WTC11 (cell line): Measurements from ENCODE around the gene WBP1L. TPM values are rescaled to one million over a fixed set of nuclear protein-coding genes. Genes with fewer than 3 reads are reported as not detected.

Experiments
- ATAC-seq: fragments of 200-7000 bp; cut with Tn5 transposase; 2 replicates; pipeline ENCODE4 v1.10.0; 2021; ENCODE audit warnings: mild to moderate bottlenecking, moderate library complexity
- CTCF ChIA-PET: fragments of 300-600 bp; sonication (Branson Sonifier 250); formaldehyde crosslinking; loops from one replicate; lab custom pipeline; 2021; ENCODE audit warnings: antibody characterized with exemption; lab: Charles Lee
- POLR2A ChIA-PET: fragments of 350-600 bp; sonication (Branson Sonifier 250); formaldehyde crosslinking; loops from one replicate; lab custom pipeline; 2021; ENCODE audit warnings: antibody characterized with exemption; lab: Charles Lee
- DNase-seq: peaks from one replicate; pipeline ENCODE4 v3.0.0; 2021; ENCODE audit warnings: low spot score
- H3K27ac Mint-ChIP-seq: 2 replicates; pipeline ENCODE4 v1.8.0; 2021; ENCODE audit warnings: mixed read lengths
- H3K27me3 Mint-ChIP-seq: 2 replicates; pipeline ENCODE4 v1.8.0; 2021; ENCODE audit warnings: low read depth, mild to moderate bottlenecking, moderate library complexity, mixed read lengths
- H3K36me3 Mint-ChIP-seq: 2 replicates; pipeline ENCODE4 v1.8.0; 2021; ENCODE audit warnings: mixed read lengths
- H3K4me1 Mint-ChIP-seq: 2 replicates; pipeline ENCODE4 v1.8.0; 2022; ENCODE audit warnings: mixed read lengths
- H3K4me3 Mint-ChIP-seq: 2 replicates; pipeline ENCODE4 v1.8.0; 2021; ENCODE audit warnings: mild to moderate bottlenecking, moderate library complexity, mixed read lengths
- H3K9me3 Mint-ChIP-seq: 2 replicates; pipeline ENCODE4 v1.8.0; 2021; ENCODE audit warnings: mixed read lengths
- ARID4B ChIP-seq: sonication (generic); formaldehyde crosslinking; IDR thresholded peaks from 2 replicates; pipeline ENCODE4 v1.8.0; 2023; ENCODE audit warnings: missing genetic modification reagents, mild to moderate bottlenecking, borderline replicate concordance
- CDX4 ChIP-seq: fragments of 250-450 bp; sonication (Bioruptor Pico); IDR thresholded peaks from 2 replicates; pipeline ENCODE4 v1.9.0; 2021; ENCODE audit warnings: moderate library complexity, mild to moderate bottlenecking, inconsistent platforms, borderline replicate concordance
- E2F1 ChIP-seq: sonication (generic); formaldehyde crosslinking; IDR thresholded peaks from 2 replicates; pipeline ENCODE4 v1.8.0; 2022; ENCODE audit warnings: mild to moderate bottlenecking, missing genetic modification reagents
- ELF4 ChIP-seq: sonication (generic); formaldehyde crosslinking; IDR thresholded peaks from 2 replicates; pipeline ENCODE4 v1.8.1; 2022; ENCODE audit warnings: low read depth, mild to moderate bottlenecking, moderate library complexity, missing genetic modification reagents
- EMX1 ChIP-seq: fragments of 250-450 bp; sonication (Bioruptor Pico); IDR thresholded peaks from 2 replicates; pipeline ENCODE4 v1.8.0; 2021; ENCODE audit warnings: mild to moderate bottlenecking
- ESRRA ChIP-seq: sonication (generic); formaldehyde crosslinking; IDR thresholded peaks from 2 replicates; pipeline ENCODE4 v1.8.1; 2022; ENCODE audit warnings: mild to moderate bottlenecking, missing genetic modification reagents, borderline replicate concordance
- IRF1 ChIP-seq: sonication (generic); formaldehyde crosslinking; IDR thresholded peaks from 2 replicates; pipeline ENCODE4 v1.8.0; 2023; ENCODE audit warnings: missing genetic modification reagents
- JAZF1 ChIP-seq: fragments of 250-450 bp; sonication (Bioruptor Pico); IDR thresholded peaks from 2 replicates; pipeline ENCODE4 v1.9.0; 2021; ENCODE audit warnings: moderate library complexity, mild to moderate bottlenecking, inconsistent platforms
- MAX ChIP-seq: sonication (generic); formaldehyde crosslinking; IDR thresholded peaks from 2 replicates; pipeline ENCODE4 v1.8.0; 2022; ENCODE audit warnings: mild to moderate bottlenecking, missing genetic modification reagents
- NR2C2 ChIP-seq: sonication (generic); formaldehyde crosslinking; IDR thresholded peaks from 2 replicates; pipeline ENCODE4 v1.8.0; 2022; ENCODE audit warnings: mild to moderate bottlenecking, missing genetic modification reagents
- OVOL2 ChIP-seq: fragments of 250-450 bp; sonication (Bioruptor Pico); IDR thresholded peaks from 2 replicates; pipeline ENCODE4 v1.9.0; 2021; ENCODE audit warnings: mild to moderate bottlenecking, borderline replicate concordance
- PREB ChIP-seq: sonication (generic); formaldehyde crosslinking; IDR thresholded peaks from 2 replicates; pipeline ENCODE4 v1.8.1; 2022; ENCODE audit warnings: mild to moderate bottlenecking, missing genetic modification reagents, moderate library complexity, borderline replicate concordance
- PRRX2 ChIP-seq: fragments of 250-450 bp; sonication (Bioruptor Pico); IDR thresholded peaks from 2 replicates; pipeline ENCODE4 v1.8.0; 2021; ENCODE audit warnings: mild to moderate bottlenecking
- STAT6 ChIP-seq: sonication (generic); formaldehyde crosslinking; conservative IDR thresholded peaks from 2 replicates; pipeline ENCODE4 v1.8.1; 2023; ENCODE audit warnings: mild to moderate bottlenecking, low read depth, missing genetic modification reagents, moderate library complexity
- USF2 ChIP-seq: sonication (generic); formaldehyde crosslinking; IDR thresholded peaks from 2 replicates; pipeline ENCODE4 v1.8.1; 2023; ENCODE audit warnings: mild to moderate bottlenecking, missing genetic modification reagents, moderate library complexity
- ZMAT4 ChIP-seq: fragments of 250-450 bp; sonication (Bioruptor Pico); IDR thresholded peaks from 2 replicates; pipeline ENCODE4 v1.9.0; 2021; ENCODE audit warnings: mild to moderate bottlenecking
- ZNF138 ChIP-seq: sonication (generic); formaldehyde crosslinking; conservative IDR thresholded peaks from 2 replicates; pipeline ENCODE4 v1.8.1; 2022; ENCODE audit warnings: mild to moderate bottlenecking, moderate library complexity, missing genetic modification reagents
- ZNF232 ChIP-seq: sonication (generic); formaldehyde crosslinking; IDR thresholded peaks from 2 replicates; pipeline ENCODE4 v1.8.0; 2022; ENCODE audit warnings: mild to moderate bottlenecking, missing genetic modification reagents
- ZNF263 ChIP-seq: sonication (generic); formaldehyde crosslinking; IDR thresholded peaks from 2 replicates; pipeline ENCODE4 v1.8.1; 2022; ENCODE audit warnings: low read depth, mild to moderate bottlenecking, moderate library complexity, missing genetic modification reagents
- ZNF423 ChIP-seq: fragments of 250-450 bp; sonication (Bioruptor Pico); IDR thresholded peaks from 2 replicates; pipeline ENCODE4 v2.1.2; 2022; ENCODE audit warnings: mild to moderate bottlenecking, moderate library complexity
- ZNF512 ChIP-seq: sonication (generic); formaldehyde crosslinking; IDR thresholded peaks from 2 replicates; pipeline ENCODE4 v1.8.1; 2022; ENCODE audit warnings: missing genetic modification reagents, borderline replicate concordance
- total RNA-seq: library from RNA; stranded (reverse); gene quantifications from 3 replicates; pipeline ENCODE4 v1.2.3, GENCODE V29; 2021

Gene WBP1L
- total RNA-seq, 1 experiment from 2014 or later, result 26.8 TPM

GRCh38 chr10:102832248-102832647 lies 88.5 kb downstream of the WBP1L start (continued):
- TF ChIP-seq PREB (CRISPR knock-in tag), result no peak
- no peak for TF ChIP-seq E2F1 (CRISPR knock-in tag)
- TF ChIP-seq ESRRA (CRISPR knock-in tag), result no peak
- TF ChIP-seq ZNF138, result no peak
- no peak for TF ChIP-seq ZNF263 (CRISPR knock-in tag)

GRCh38 chr10:102832987-102833386 lies 89.2 kb downstream of the WBP1L start:
- Mint-ChIP-seq H3K27me3 (peaks cover 9% of the 10 kb centered on the region), H3K36me3 (peaks cover 8% of the 10 kb centered on the region), H3K4me1 (0 out of 2 replicates have a peak, but pooled peaks cover 5% of the 10 kb centered on the region), H3K9me3 (peaks cover 10% of the 10 kb centered on the region), H3K27ac (no peak overlapping the region; the same call in 1 of the 2 replicates), H3K4me3 (no peak overlapping the region)
- no peak for ATAC-seq
- POLR2A ChIA-PET, result no interaction called here
- CTCF ChIA-PET, result interaction anchor here (1.0 to 2.2 kb wide), 2 partner anchors 12 to 68 kb away, joined by 3 to 9 read pairs; no protein-coding TSS in a partner anchor
- DNase-seq, result no peak
- TF ChIP-seq NR2C2 (CRISPR knock-in tag) (no peak), USF2 (CRISPR knock-in tag) (no peak), IRF1 (CRISPR knock-in tag) (no peak), ZNF232 (CRISPR knock-in tag) (no peak), ZMAT4 (CRISPR knock-in tag) (no peak), OVOL2 (no peak), ELF4 (CRISPR knock-in tag) (no peak), STAT6 (CRISPR knock-in tag) (no peak), PRRX2 (CRISPR knock-in tag) (no peak), CDX4 (CRISPR knock-in tag) (no peak), ARID4B (no peak), EMX1 (no peak), MAX (CRISPR knock-in tag) (no peak), ZNF423 (no peak), JAZF1 (CRISPR knock-in tag) (no peak), ZNF512 (CRISPR knock-in tag) (no peak)
